Adrenal gland (tissue), 5 donors: ENCODE data around the gene SLMAP.

Experiments used
- POLR2A ChIP-seq, 2 donors: fragments of 450-650 bp; IDR thresholded peaks; one replicate each; pipeline ENCODE4 v1.6.1; 2017; ENCODE audit warnings: antibody characterized with exemption in 2 of 2, mild to moderate bottlenecking in 2 of 2, moderate library complexity in 1 of 2
- TF ChIP-seq, protein P1 (sequence below), 6 experiments: fragments of 450-650 bp in 4 of 6; fragments of 200-600 bp in 2 of 6; sonication (generic) in 1 of 6; IDR thresholded peaks; 1 replicate in 5 of 6; 2 replicates in 1 of 6; pipeline versions ENCODE4 v1.5.1 to v1.8.0; 2016 to 2021; ENCODE audit warnings: antibody characterized with exemption in 6 of 6, mild to moderate bottlenecking in 2 of 6, moderate library complexity in 1 of 6
- donor health status: DM: no; HTN: no; CAD: no.

DNA sequence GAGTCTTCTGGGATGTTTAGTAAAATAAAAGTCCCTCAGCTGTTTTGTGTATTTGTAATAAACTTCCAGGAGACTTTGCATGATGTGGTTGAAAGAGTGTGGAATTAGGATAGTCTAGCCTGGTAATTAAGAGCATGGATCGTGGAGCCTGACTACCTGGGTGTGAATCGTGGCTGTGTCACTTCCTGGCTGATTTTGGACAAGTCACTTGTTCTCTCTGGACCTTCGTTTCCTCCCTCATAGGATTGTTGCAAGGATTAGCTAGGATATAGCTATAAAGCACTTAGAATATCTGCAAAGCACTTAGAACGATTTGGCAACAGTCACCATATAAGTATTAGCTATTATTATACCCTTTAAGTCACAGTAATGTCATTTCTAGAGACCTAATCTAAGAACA is 40.2 kb downstream of the SLMAP start:
- TF ChIP-seq, protein P1, sequence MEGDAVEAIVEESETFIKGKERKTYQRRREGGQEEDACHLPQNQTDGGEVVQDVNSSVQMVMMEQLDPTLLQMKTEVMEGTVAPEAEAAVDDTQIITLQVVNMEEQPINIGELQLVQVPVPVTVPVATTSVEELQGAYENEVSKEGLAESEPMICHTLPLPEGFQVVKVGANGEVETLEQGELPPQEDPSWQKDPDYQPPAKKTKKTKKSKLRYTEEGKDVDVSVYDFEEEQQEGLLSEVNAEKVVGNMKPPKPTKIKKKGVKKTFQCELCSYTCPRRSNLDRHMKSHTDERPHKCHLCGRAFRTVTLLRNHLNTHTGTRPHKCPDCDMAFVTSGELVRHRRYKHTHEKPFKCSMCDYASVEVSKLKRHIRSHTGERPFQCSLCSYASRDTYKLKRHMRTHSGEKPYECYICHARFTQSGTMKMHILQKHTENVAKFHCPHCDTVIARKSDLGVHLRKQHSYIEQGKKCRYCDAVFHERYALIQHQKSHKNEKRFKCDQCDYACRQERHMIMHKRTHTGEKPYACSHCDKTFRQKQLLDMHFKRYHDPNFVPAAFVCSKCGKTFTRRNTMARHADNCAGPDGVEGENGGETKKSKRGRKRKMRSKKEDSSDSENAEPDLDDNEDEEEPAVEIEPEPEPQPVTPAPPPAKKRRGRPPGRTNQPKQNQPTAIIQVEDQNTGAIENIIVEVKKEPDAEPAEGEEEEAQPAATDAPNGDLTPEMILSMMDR (IDR thresholded peaks at IDR 0.05), result no peak
- no peak for TF ChIP-seq POLR2A (IDR thresholded peaks at IDR 0.05)
